Right ventricle myocardium inferior (tissue), 1 donor: Measurements from ENCODE around the gene CPSF7. TPM values are rescaled to one million over a fixed set of nuclear protein-coding genes. Genes with fewer than 3 reads are reported as not detected.

Experiments used
- ATAC-seq: fragments of 200-7000 bp; cut with Tn5 transposase; one replicate; pipeline ENCODE4 v1.9.1; 2020; ENCODE audit warnings: mild to moderate bottlenecking, moderate library complexity
- DNase-seq: peaks from one replicate; pipeline ENCODE4 v3.0.0; 2021; ENCODE audit errors: missing footprints
- intact Hi-C: fragments of 100-400 bp; cut with DNase I; formaldehyde crosslinking; loops from one replicate; pipeline ENCODE4 v1.11.0; 2022
- total RNA-seq: library from RNA; stranded (reverse); fragmentation: NEBNext Ultra II Directional; extraction: Animal tissue kit (Norgen Biotek cat#: 25700); gene quantifications from one replicate; pipeline ENCODE4 v1.2.1, GENCODE V29; 2021
- donor health status: DM: no; HTN: yes; CAD: no; lungs with severe emphysema.

The CPSF7 gene
- total RNA-seq, 1 donor from 2014 or later = 36.5 TPM

DNA sequence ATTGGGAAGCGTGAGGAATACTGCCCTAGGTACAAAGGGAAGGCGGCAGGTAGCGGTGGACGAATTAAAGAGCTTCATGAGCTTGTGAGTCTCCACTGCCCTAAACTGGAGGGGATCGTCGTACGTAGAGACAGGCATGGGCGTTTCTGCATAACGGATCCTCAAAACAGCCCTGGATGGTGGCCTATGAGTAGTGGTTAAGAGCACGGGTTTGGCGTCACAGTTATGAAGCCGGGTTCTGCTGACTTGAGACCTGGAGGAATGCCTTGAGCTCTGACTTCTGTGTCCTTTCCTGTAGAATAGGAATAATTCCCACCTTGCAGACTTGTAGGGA, 67.3 kb downstream of the CPSF7 start:
- ATAC-seq (no peak), DNase-seq (no peak)
- intact Hi-C loops = loop anchor here (2.0 kb wide), 1 partner anchor 26 kb away; no protein-coding TSS in a partner anchor

DNA sequence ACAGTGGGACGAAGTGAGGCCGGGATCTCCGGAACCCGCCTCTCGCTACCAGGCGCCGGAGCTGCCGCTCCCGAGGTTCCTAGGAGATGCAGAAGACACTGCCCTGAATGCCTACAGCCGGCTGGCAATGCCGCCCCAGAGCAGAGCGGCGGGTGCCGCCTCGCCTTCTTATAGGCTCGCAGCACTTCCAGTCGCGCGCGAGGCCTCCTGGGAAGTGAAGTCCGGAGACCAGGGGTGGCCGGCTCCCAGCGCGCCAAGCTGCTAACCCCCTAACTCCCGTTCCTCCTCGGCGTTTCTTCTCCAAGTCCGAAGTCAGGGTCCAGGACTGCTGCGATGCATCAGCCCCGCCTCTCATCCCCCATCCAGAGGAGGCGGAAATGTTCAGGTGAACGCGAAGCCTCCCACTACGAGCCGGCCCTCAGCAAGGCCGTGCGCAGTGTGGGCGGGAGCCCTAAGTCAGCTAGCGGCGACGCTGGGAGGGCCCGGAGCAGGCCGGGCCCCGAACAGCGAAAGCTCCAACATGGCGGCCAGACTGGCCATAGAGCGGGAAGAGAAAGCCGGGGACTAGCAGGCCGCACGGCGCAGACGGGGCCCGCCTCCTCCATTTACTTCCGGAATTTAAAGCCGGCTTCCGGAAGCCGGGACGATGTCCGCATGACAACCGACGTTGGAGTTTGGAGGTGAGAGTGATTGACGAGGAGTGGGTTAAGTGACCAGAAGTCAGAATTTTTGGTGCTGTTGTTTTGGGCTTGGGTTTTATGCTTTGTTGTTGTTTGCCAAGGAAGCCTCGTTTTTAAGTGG, 67.8 kb downstream of the CPSF7 start, which contains the start of the genes CYB561A3 and TMEM138:
CYB561A3 (minus strand) TSS at position 142 of the 801 bp plus-strand sequence. CDS start 5,169 bp downstream, outside the sequence.
TMEM138 (plus strand) TSS at position 634 of the 801 bp plus-strand sequence. CDS start 2,017 bp downstream, outside the sequence.
- intact Hi-C loops = loop anchor here (2.0 kb wide), 1 partner anchor 25 kb away; no protein-coding TSS in a partner anchor
- ATAC-seq (peak; percentile 98), DNase-seq (peak; percentile 98)

DNA sequence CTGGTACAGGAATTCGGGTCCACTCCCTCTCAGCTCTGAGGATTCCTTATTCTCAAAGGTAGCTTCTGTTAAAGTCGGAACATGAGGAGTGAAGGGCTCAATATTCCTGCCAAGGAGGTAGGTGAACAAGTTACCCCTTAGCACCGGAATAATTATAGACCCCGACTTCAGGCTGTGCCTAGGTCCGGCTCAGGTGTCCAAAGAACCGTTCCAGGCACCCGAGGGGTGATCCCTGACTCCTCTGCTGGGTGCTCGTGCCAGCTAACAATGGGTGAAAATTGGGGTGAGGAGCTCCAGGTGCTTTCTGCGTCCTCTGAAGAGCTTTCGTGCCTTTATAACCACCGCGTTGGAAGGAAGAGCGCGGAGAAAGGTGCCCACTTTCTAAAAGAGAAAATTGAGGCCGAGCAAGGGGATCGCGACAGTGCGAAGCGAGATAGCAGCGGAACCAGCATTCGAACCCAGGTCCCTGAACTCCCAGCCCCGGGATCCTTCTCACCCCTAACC, 68.5 kb downstream of the CPSF7 start:
- intact Hi-C loops = no loop called here
- no peak for DNase-seq
- ATAC-seq = no peak

DNA sequence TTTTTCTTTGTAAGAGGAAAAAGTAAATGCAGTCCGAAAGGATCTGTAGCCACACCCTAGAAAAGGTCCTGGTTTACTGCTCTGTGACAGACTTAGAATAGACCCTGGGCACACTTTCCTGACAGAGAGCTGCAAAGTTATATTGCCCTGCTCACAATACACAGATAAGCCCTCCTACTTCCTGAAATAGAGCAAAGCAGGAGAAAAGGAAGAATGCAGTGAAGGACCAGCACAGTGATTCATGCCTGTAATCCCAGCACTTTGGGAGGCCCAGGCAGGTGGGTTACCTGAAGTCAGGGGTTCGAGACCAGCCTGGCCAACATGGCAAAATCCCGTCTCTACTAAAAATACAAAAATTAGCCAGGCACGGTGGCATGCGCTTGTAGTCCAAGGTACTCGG, 70.3 kb downstream of the CPSF7 start:
- intact Hi-C loops = no loop called here
- DNase-seq = no peak
- ATAC-seq = no peak

DNA sequence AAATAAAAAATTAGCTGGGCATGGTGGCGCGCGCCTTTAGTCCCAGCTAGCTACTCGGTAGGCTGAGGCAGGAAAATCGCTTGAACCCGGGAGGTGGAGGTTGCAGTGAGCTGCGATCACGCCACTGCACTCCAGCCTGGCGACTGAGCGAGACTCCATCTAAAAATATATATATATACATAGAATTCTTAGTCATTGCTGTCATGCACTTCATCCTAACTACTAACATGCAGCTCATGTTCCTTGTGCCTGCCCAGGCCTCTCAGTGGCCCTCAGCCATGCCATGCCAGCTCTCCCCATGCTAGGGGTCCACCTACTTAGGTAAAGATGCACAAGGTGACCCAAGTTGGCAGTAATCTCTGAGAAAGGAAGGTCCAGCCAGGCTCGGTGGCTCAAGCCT, 71.2 kb downstream of the CPSF7 start:
- no peak for ATAC-seq
- intact Hi-C loops = no loop called here
- DNase-seq = no peak

DNA sequence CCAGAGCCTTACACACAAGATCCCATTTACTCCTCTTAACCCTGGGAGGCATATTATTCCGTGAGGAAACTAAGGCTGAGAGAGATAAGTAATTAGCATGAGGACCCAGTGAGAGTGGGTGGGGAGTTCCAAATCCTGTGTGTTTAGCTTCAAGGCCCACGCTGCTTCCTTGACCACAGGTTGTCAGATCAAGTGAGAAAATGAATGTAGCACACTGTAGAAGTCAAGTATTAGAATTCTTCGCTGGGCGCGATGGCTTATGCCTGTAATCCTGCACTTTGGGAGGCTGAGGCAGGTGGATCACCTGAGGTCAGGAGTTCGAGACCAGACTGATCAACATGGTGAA, 71.9 kb downstream of the CPSF7 start:
- ATAC-seq (no peak), DNase-seq (no peak)
- intact Hi-C loops = no loop called here

DNA sequence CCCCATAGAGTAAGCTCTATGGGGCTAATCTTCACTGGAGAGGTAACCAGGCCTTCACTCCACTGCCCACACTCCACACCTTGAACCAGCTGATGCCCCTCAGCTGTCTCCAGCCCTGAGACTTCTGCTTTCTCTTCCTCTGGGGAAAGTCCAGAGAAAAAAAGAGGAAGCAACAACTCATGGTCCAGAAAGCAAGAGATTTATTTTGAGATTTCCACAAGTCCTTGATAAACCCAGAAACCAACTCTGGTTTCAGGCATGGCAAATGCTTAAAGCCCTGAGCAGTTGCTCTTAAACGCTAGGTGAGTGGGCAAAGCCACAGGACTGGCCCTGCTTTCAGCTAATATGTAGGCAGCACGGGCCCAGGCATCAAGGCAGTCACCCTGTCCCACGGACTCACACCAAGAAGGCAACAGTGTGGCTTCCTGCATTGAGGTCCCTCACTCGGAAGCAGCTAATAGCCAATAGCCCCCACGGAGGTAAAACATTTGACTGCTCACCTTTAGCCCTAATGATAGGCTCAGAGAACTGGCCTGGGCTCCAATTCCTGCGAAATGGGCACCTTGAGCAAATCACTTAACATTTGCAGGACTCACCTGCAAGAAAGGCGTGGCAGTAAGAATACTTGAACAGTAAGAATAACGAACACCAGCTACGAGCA, 72.4 kb downstream of the CPSF7 start:
- no peak for ATAC-seq
- intact Hi-C loops = no loop called here

DNA sequence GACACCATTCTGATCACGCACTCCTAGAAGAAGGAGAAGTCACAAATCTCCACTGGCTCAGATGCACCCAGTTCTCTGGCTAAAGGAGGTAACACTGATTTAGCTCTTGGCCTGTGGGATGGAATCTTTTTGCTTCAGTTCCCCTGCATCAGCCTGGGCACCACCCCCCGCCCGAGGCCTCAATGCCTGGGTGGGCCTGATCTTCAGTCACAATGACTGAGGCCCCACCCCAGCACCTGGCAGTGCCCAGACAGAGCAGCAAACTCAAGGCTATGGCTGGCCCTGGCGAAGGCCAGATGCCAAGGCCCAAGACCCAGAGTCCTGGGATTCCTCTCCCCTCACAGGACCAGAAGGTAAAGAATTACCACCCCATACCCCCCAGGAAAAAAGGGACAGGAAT, 73.1 kb downstream of the CPSF7 start:
- intact Hi-C loops = no loop called here
- no peak for DNase-seq
- no peak for ATAC-seq

More for the DNA sequence above, 72.4 kb downstream of the CPSF7 start:
- no peak for DNase-seq

DNA sequence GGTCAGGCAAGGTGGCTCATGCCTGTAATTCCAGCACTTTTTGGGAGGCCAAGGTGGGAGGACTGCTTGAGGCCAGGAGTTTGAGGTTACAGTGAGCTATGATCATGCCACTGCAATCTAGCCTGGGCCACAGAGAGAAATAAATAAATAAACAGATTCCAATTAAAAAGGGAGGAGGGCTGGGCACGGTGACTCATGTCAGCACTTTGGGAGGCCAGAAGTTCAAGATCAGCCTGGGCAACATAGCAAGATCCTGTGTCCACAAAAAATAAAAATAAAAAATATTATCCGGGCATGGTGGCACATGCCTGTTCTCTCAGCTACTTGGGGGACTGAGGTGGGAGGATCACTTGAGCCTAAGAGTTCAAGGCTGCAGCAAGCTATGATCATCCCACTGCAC, 75.6 kb downstream of the CPSF7 start:
- intact Hi-C loops = no loop called here
- no peak for ATAC-seq
- no peak for DNase-seq

DNA sequence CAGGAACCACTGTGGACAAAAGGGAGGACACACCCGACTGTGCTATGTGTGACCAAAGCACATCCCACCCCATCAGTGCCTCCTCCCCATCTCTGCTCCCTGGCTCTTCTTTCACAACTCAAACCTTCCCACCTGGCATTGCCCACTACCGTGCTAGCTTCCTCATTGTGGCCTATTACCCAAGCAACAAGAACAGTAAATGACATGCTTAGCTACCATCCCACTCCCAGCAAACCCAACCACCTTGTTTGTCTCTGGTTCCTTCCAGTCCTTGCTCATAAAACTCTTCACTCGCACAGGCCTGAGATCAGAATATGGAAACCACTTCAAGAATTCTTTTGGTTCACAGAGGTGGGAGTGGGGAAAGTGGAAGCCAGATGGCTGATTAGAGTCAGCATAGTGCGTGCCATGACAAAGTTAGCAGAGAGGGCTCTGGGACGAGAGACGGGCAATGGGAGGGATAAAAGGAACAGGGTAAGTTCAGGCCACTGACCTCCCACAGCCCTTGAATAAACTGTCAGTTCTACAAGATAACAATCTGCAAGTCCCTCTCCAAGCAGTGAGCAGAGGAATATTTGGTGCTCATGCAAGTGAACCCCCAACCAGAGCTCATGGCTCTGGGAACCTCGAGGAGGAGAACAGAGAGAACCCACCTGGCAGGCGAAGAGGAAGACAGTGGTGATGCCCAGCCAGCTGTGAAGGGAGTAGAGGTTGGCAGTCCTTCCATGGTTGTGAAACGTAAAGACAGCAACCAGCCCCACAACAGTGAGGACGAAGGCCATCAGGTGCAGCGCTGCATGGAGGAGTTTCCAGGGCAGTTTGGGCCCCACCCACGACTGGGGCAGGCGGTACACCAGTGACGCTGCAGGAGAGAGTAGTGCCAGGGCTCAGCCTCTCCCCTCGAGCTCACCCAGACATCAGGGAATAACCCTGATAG, 76.4 kb downstream of the CPSF7 start:
- no peak for ATAC-seq
- intact Hi-C loops = no loop called here

More for the DNA sequence above, 76.4 kb downstream of the CPSF7 start:
- no peak for DNase-seq

Other genes starting within 250 kb of the CPSF7 start
- gene PGA3, start 226.5 kb downstream of the CPSF7 start, total RNA-seq = 1.2 TPM
- gene PGA4, start 207.6 kb downstream of the CPSF7 start, total RNA-seq = not detected
- 0.95 TPM for gene PGA5, start 188.8 kb downstream of the CPSF7 start, total RNA-seq
- 1.0 TPM for gene VWCE, start 134.7 kb downstream of the CPSF7 start, total RNA-seq
- 113 TPM for gene DDB1, start 96.9 kb downstream of the CPSF7 start, total RNA-seq
- 12.3 TPM for gene TKFC, start 96.7 kb downstream of the CPSF7 start, total RNA-seq
- gene CYB561A3, start 68.1 kb downstream of the CPSF7 start, total RNA-seq = 14.6 TPM
- 18.0 TPM for gene TMEM138, start 67.6 kb downstream of the CPSF7 start, total RNA-seq
- 4.6 TPM for gene TMEM216, start 37.4 kb downstream of the CPSF7 start, total RNA-seq
- 36.8 TPM for gene SDHAF2, start 149 bp upstream of the CPSF7 start, total RNA-seq
- gene LRRC10B, start 78.8 kb upstream of the CPSF7 start, total RNA-seq = 0.60 TPM
- 28.2 TPM for gene SYT7, start 151.1 kb upstream of the CPSF7 start, total RNA-seq